GM18505 (cell line): Measurements from ENCODE around the gene STK38L.
"Not testable (repeated sequence)": the region's sequence is repeated elsewhere in the genome, so short reads cannot be mapped to it uniquely, and the experiment has no call there.

Experiments used
- ATAC-seq: cut with Tn5 transposase; IDR thresholded peaks from one replicate; pipeline ENCODE4 v1.9.1; 2021; ENCODE audit not compliant: unreplicated experiment
- POLR2A ChIP-seq: IDR thresholded peaks from 4 replicates; pipeline ENCODE4 v1.6.1; 2011; ENCODE audit warnings: borderline replicate concordance; ENCODE audit not compliant: insufficient read depth, insufficient read length; ENCODE audit errors: extremely low read depth

The STK38L gene

DNA sequence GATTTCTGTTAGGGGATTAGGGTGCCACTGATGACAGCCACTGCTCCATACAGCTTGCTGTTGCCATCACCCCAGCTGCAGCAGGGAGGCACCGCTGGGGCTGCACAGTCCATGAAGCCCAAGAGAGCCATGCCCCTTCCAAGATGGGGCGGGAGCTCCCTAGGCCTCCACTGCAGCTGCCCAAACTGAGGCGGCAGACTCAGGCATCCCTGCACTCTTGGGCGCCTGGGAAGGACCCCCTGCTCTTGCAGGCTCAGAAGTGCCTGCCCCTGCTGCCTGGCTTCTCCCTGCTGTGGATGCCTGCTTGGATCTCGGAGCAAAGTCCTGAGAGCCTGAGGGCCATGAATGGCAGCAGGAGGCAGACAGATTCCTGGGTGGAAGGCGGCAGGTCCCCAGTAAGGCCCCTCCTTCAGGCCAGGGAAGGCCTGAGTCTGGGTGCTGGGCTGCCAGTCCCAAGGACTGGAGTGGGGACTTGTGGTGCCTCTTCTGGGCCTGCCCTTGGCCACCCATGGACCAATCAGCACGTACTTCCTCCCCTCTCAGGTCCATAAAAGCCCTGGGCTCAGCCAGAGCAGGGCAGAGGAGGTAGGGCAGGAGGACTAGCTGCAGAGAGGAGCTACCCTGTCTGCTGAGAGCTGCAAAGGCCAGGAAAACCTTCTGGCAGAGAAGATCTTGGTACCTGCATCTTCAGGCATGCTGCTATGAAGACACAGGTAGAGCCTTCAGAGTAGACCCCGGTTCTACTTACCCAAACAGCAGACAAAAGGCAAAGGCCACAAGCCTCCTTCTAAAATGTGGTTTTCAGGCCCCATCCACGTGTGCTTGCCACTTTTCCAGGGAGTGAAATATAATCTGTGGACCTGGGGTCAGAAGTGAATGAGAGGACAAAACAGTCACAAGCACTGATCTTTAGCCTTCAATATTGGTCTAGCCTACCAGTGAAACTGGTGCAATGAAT lies 30.0 kb upstream of the STK38L start:
- ATAC-seq, result no peak
- TF ChIP-seq POLR2A, result no peak

GRCh38 chr12:27217590-27217989 lies 26.5 kb upstream of the STK38L start:
- ATAC-seq, result no peak
- no peak for TF ChIP-seq POLR2A

DNA sequence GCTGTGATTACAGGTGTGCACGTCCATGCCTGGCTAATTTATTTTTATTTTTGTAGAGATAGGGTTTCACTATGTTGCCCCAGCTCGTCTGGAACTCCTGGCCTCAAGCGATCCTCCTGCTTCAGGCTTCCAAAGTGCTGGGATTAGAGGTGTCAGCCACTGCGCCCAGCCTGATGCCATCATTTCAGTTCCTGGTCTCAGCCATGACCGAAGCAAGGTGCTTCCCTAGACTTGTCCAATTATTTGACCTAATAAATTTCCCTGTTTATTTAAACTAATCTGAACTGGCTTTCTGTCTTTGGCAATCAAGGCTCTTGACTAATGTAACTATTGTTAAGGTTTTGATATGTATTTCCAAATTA lies 24.4 kb upstream of the STK38L start:
- ATAC-seq, result no peak
- TF ChIP-seq POLR2A, result no peak

DNA sequence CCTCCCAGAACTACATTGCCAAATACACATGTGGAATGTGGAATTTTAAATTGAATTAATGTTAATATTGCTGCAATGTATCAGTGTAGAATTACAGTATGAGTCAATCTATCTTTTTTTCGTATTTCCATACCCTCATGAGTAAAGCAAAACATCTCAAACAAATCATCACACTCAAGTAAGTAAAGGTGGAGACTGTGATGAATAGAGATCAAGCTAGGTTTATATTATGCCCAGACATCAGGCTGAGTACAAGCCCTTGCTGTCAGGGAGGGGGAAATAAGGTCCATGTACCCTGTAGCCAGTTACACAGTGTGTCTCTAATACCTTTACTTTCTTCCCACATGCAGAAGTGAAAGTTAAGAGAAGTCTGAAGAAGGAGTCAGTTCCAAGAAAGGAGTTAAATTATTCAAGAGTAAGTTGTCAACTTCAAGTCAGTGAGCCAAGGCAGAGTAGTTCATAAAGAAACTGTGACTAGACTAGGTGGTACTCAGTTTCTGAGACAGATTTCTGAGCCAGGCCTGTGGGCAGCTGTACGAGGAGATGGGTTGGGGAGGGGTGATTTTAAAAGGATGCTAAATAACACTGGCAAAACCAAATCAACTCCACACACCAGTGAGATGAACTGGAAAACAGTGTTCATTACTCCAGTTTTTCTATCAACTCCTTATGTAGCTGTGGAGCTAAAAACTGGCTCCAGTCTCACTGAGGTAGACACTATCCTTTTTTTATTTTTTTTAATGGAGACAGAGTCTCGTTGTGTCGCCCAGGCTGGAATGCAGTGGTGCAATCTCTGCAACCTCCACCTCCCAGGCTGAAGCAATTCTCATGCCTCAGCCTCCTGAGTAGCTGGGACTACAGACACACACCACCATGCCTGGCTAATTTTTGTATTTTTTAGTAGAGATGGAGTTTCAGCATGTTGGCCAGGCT lies 23.8 kb upstream of the STK38L start:
- peak; percentile 31 for TF ChIP-seq POLR2A
- peak; percentile 69 for ATAC-seq

DNA sequence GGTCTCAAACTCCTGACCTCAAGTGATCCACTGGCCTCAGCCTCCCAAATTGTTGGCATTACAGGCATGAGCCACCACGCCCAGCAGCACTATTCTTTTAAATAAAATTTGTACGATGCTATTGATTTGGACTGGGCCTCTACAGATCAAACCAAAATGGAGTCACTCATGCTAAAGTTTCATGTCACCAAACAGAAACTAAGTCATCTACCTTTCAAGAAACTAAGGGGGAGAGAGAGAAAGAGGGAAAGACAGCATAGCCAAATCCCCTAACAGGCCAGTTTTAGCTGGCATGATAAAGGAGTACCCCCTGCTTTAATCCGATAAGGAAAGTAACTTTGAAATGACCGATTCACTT lies 23.1 kb upstream of the STK38L start:
- ATAC-seq, result no peak
- no peak for TF ChIP-seq POLR2A

GRCh38 chr12:27221625-27222387 lies 22.3 kb upstream of the STK38L start:
- peak; percentile 50 for ATAC-seq
- TF ChIP-seq POLR2A, result no peak

GRCh38 chr12:27226407-27226929 lies 17.6 kb upstream of the STK38L start:
- no peak for TF ChIP-seq POLR2A
- ATAC-seq, result no peak

DNA sequence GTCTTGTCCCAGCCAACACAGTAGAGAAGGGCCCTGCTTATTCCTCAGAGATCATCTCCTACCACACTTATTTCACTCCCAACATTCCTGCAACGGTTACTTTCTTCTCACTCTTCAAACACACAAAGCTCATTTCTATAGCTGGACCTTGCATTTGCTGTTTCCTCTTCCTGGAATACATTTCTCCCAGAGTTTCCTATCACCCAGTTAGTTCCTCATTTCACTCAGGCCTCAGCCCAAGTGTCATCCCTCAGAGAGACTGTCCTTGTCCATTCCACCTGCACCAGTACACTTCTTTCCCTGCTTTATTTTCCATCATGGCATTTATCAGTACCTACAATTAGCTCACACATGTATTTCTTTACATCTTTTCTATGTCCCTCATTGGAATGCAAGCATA lies 14.7 kb upstream of the STK38L start:
- no peak for TF ChIP-seq POLR2A
- no peak for ATAC-seq

GRCh38 chr12:27231374-27231773 lies 12.7 kb upstream of the STK38L start:
- ATAC-seq, result not testable (repeated sequence)

GRCh38 chr12:27233814-27234213 lies 10.3 kb upstream of the STK38L start:
- TF ChIP-seq POLR2A, result no peak
- no peak for ATAC-seq

GRCh38 chr12:27236498-27236897 lies 7.6 kb upstream of the STK38L start:
- no peak for ATAC-seq
- no peak for TF ChIP-seq POLR2A

DNA sequence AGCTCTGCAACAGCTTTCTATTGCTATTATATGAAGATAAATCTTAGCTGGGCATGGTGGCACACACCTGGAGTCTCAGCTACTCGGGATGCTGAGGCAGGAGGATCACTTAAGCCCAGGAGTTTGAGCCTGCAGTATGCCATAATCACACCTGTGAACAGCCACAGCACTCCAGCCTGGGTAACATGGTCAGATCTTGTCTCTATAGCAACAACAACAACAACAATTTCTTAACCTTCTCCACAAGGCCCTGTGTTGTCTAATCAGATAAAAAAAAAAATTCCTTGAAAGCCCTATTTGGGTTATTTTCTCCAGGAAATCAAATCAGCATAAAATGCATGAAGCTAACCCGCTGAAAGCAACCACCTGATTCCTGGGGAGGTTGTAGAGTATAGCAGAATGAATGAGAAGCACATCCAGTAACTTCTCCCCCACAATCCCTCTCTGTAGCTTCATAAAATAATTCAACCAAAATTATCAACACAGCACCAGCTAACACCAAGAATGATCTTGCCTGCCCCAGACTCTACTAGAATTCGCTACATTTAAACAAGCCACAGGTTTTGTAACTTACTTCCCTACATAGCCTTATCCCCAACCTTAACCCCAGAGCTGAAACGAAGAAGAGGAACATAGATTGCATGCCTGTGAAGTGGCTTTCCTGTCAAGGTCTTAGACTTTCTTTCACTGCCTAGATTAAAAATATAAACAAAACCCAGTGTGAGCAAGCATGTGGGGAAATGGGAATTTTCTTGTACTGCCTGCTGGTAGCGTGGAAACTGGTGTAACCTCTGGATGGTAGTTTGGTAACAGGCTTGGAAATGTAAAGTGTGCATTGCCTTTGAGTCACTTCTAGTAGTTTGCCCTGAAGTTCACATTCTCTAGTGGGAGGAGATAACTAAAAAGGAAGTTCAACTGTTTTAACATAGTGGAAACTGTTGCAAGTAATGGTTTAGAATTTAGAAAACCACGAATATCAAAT lies 6.0 kb upstream of the STK38L start:
- ATAC-seq, result peak; percentile 79

More for the DNA sequence above, 6.0 kb upstream of the STK38L start:
- TF ChIP-seq POLR2A, result no peak
